Caco-2 (cell line): Measurements from ENCODE around the gene GOLPH3L. TPM values are rescaled to one million over a fixed set of nuclear protein-coding genes. Genes with fewer than 3 reads are reported as not detected.

ENCODE experiments used
- BruUV-seq: library from RNA; stranded (reverse); fragments of 400-500 nt; replicated peaks from 2 replicates; lab custom pipeline; 2021; lab: Mats Ljungman, UMichigan
- CTCF ChIA-PET: fragments of 300-600 bp; sonication (Branson Sonifier 250); formaldehyde crosslinking; loops from one replicate; lab custom pipeline; 2022; ENCODE audit warnings: antibody characterized with exemption; lab: Charles Lee
- POLR2A ChIA-PET: fragments of 300-600 bp; sonication (Branson Sonifier 250); formaldehyde crosslinking; loops from one replicate; lab custom pipeline; 2022; ENCODE audit warnings: antibody characterized with exemption; lab: Charles Lee
- DNase-seq, 2 experiments: peaks; one replicate each; pipeline versions ENCODE4 v3.0.0 to v3.0.0-alpha.2; 2020 to 2022
- H3K27me3 ChIP-seq: replicated peaks from 2 replicates; pipeline ENCODE4 v1.6.0; 2011; ENCODE audit warnings: low read length; ENCODE audit not compliant: control insufficient read depth, insufficient read depth
- H3K36me3 ChIP-seq: 2 replicates; pipeline ENCODE4 v1.5.1; 2011; ENCODE audit warnings: low read length; ENCODE audit not compliant: control insufficient read depth, insufficient read depth
- H3K4me1 ChIP-seq: fragments of 250-450 bp; sonication (Bioruptor Pico); 2 replicates; pipeline ENCODE4 v1.5.1; 2020; ENCODE audit warnings: mild to moderate bottlenecking
- H3K4me3 ChIP-seq: 2 replicates; pipeline ENCODE4 v1.5.1; 2011; ENCODE audit warnings: low read depth, mild to moderate bottlenecking, control low read depth, low read length
- H3K9me3 ChIP-seq: fragments of 250-450 bp; sonication (Bioruptor Pico); 2 replicates; pipeline ENCODE4 v1.5.1; 2020; ENCODE audit warnings: mild to moderate bottlenecking, moderate library complexity
- H3K27ac Mint-ChIP-seq: one replicate; pipeline ENCODE4 v1.8.0; 2022; ENCODE audit warnings: mixed read lengths; ENCODE audit not compliant: unreplicated experiment
- H3K27me3 Mint-ChIP-seq: one replicate; pipeline ENCODE4 v1.8.0; 2022; ENCODE audit warnings: mixed read lengths; ENCODE audit not compliant: insufficient read depth, unreplicated experiment
- H3K36me3 Mint-ChIP-seq: one replicate; pipeline ENCODE4 v1.8.0; 2022; ENCODE audit warnings: mild to moderate bottlenecking, mixed read lengths; ENCODE audit not compliant: insufficient read depth, unreplicated experiment
- H3K4me1 Mint-ChIP-seq: one replicate; pipeline ENCODE4 v1.8.0; 2022; ENCODE audit warnings: low read depth, mixed read lengths; ENCODE audit not compliant: unreplicated experiment
- H3K4me3 Mint-ChIP-seq: one replicate; pipeline ENCODE4 v1.8.0; 2022; ENCODE audit warnings: mild to moderate bottlenecking, moderate library complexity, mixed read lengths; ENCODE audit not compliant: unreplicated experiment
- H3K9me3 Mint-ChIP-seq: one replicate; pipeline ENCODE4 v1.8.0; 2022; ENCODE audit warnings: mixed read lengths; ENCODE audit not compliant: unreplicated experiment
- CTCF ChIP-seq, 2 experiments: fragments of 200-600 bp in 1 of 2; IDR thresholded peaks; 1 replicate in 1 of 2; 2 replicates in 1 of 2; pipeline versions ENCODE4 v1.5.1 to v1.8.0; 2011 to 2022; ENCODE audit warnings: antibody characterized with exemption in 1 of 2, control low read depth in 1 of 2, inconsistent platforms in 1 of 2, low read depth in 1 of 2, low read length in 1 of 2, mild to moderate bottlenecking in 1 of 2, moderate library complexity in 1 of 2; ENCODE audit not compliant: insufficient read depth in 1 of 2, severe bottlenecking in 1 of 2, unreplicated experiment in 1 of 2
- intact Hi-C: fragments of 100-400 bp; cut with micrococcal nuclease; formaldehyde crosslinking; loops from one replicate; pipeline ENCODE4 v1.10.0; 2022; ENCODE audit not compliant: unreplicated experiment
- total RNA-seq: library from RNA; stranded (reverse); gene quantifications from 2 replicates; pipeline ENCODE4 v1.2.3, GENCODE V29; 2022

Gene GOLPH3L
- total RNA-seq, 1 experiment from 2014 or later, result 13.3 TPM

GRCh38 chr1:150688763-150689162 is 8.2 kb downstream of the GOLPH3L start:
- Mint-ChIP-seq H3K36me3 (peaks cover 16% of the 10 kb centered on the region), H3K4me1 (peaks cover 6% of the 10 kb centered on the region), H3K27ac (no peak overlapping the region), H3K4me3 (no peak overlapping the region), H3K27me3 (no peaks in the 10 kb centered on the region), H3K9me3 (no peaks in the 10 kb centered on the region)
- no peaks in the 10 kb centered on the region; the same call in 1 of the 2 replicates for H3K36me3 ChIP-seq
- DNase-seq, result no peak
- no peaks in the 10 kb centered on the region for H3K4me1 ChIP-seq
- ChIA-PET CTCF (no interaction called here), POLR2A (no interaction called here)
- no peak overlapping the region for H3K4me3 ChIP-seq
- H3K9me3 ChIP-seq, result no peaks in the 10 kb centered on the region
- TF ChIP-seq CTCF (IDR thresholded peaks at IDR 0.05; ENCODE audit: insufficient read depth in 1 of 2, low read depth in 1 of 2, low read length in 1 of 2, severe bottlenecking in 1 of 2, unreplicated experiment in 1 of 2), result no peak
- no peaks in the 10 kb centered on the region for H3K27me3 ChIP-seq
- intact Hi-C loops, result no loop called here
- no TSS peak for BruUV-seq

GRCh38 chr1:150686275-150686674 is 10.7 kb downstream of the GOLPH3L start:
- Mint-ChIP-seq H3K9me3 (no peaks in the 10 kb centered on the region), H3K4me1 (peaks cover 6% of the 10 kb centered on the region), H3K27me3 (no peaks in the 10 kb centered on the region), H3K4me3 (no peak overlapping the region), H3K36me3 (peaks cover 3% of the 10 kb centered on the region), H3K27ac (no peak overlapping the region)
- intact Hi-C loops, result no loop called here
- no peaks in the 10 kb centered on the region for H3K9me3 ChIP-seq
- no peak for DNase-seq
- CTCF ChIA-PET, result no interaction called here
- no peaks in the 10 kb centered on the region for H3K27me3 ChIP-seq
- no TSS peak for BruUV-seq
- POLR2A ChIA-PET, result interaction anchor here (1.9 kb wide), 1 partner anchor 11 kb away, joined by 6 read pairs; the partner anchor contains the start of gene GOLPH3L
- no peak overlapping the region for H3K4me3 ChIP-seq
- H3K4me1 ChIP-seq, result no peaks in the 10 kb centered on the region
- TF ChIP-seq CTCF (IDR thresholded peaks at IDR 0.05; ENCODE audit: insufficient read depth in 1 of 2, low read depth in 1 of 2, low read length in 1 of 2, severe bottlenecking in 1 of 2, unreplicated experiment in 1 of 2), result no peak
- no peaks in the 10 kb centered on the region; the same call in 1 of the 2 replicates for H3K36me3 ChIP-seq

- Histone ChIP-seq H3K27me3 (no peaks in the 10 kb centered on the region), H3K4me1 (no peaks in the 10 kb centered on the region), H3K9me3 (no peaks in the 10 kb centered on the region), H3K4me3 (no peak overlapping the region), H3K36me3 (no peaks in the 10 kb centered on the region)
- Mint-ChIP-seq H3K36me3 (peaks cover 6% of the 10 kb centered on the region), H3K4me1 (no peaks in the 10 kb centered on the region), H3K27ac (no peak overlapping the region), H3K27me3 (no peaks in the 10 kb centered on the region), H3K4me3 (no peak overlapping the region), H3K9me3 (no peaks in the 10 kb centered on the region)
- POLR2A ChIA-PET, result interaction anchor here (0.5 kb wide), 1 partner anchor 127 kb away, joined by 4 read pairs; no protein-coding TSS in a partner anchor
- intact Hi-C loops, result no loop called here
- DNase-seq, result no peak
- CTCF ChIA-PET, result interaction anchor here (0.6 kb wide), 1 partner anchor 614 kb away, joined by 5 read pairs; no protein-coding TSS in a partner anchor
- TF ChIP-seq CTCF (IDR thresholded peaks at IDR 0.05; ENCODE audit: insufficient read depth in 1 of 2, low read depth in 1 of 2, low read length in 1 of 2, severe bottlenecking in 1 of 2, unreplicated experiment in 1 of 2), result no peak
- no TSS peak for BruUV-seq
Observed at GRCh38 chr1:150683914-150684313, 13.0 kb downstream of the GOLPH3L start.
